ENCODE results near the gene NUFIP1. TPM values are rescaled to one million over a fixed set of nuclear protein-coding genes. Genes with fewer than 3 reads are reported as not detected.
A peak's percentile ranks its signal among the peaks of the same experiment; 100 is the strongest.
"Not testable (repeated sequence)": the region's sequence is repeated elsewhere in the genome, so short reads cannot be mapped to it uniquely, and the experiment has no call there.

Gene NUFIP1
- total and polyA plus RNA-seq, 4 donors, result 1.9 to 4.6 (median 3.5) TPM

GRCh38 chr13:44955406-44955805 lies 33.9 kb downstream of the NUFIP1 start:
- 93% methylated on average over 3 of the region's 3 CpGs for WGBS, 2 donors
- Histone ChIP-seq H3K27ac (ENCODE audit: low read depth in 1 of 2, low read length in 2 of 2) (no peak overlapping the region), H3K36me3 (ENCODE audit: control insufficient read depth in 1 of 2, insufficient read depth in 2 of 2, low read length in 1 of 2) (peaks cover 0 to 2% of the 10 kb centered on the region in 2 donors), H3K4me1 (ENCODE audit: control insufficient read depth in 1 of 2, insufficient read depth in 2 of 2, low read length in 2 of 2) (no peaks in the 10 kb centered on the region), H3K27me3 (ENCODE audit: control insufficient read depth in 1 of 2, insufficient read depth in 2 of 2, low read length in 1 of 2) (no peaks in the 10 kb centered on the region), H3K9me3 (ENCODE audit: control insufficient read depth, low read length) (no peaks in the 10 kb centered on the region), H3K4me3 (ENCODE audit: low read length in 2 of 2) (no peak overlapping the region)
- DNase-seq (no peak), ATAC-seq (ENCODE audit: low FRiP score) (no peak)
- intact Hi-C loops (cut with DNase I), result no loop called here

- intact Hi-C loops (cut with DNase I), result no loop called here
- H3K9me3 ChIP-seq (ENCODE audit: control insufficient read depth, low read length), result no peaks in the 10 kb centered on the region
- no peak overlapping the region for H3K27ac ChIP-seq (ENCODE audit: low read depth in 1 of 2, low read length in 2 of 2)
- WGBS, 2 donors, result 95 to 96% methylated on average over 7 of the region's 7 CpGs
- H3K4me3 ChIP-seq (ENCODE audit: low read length in 2 of 2), result no peak overlapping the region
- H3K27me3 ChIP-seq (ENCODE audit: control insufficient read depth in 1 of 2, insufficient read depth in 2 of 2, low read length in 1 of 2), result no peaks in the 10 kb centered on the region
- peaks cover 0 to 2% of the 10 kb centered on the region in 2 donors for H3K36me3 ChIP-seq (ENCODE audit: control insufficient read depth in 1 of 2, insufficient read depth in 2 of 2, low read length in 1 of 2)
- no peak for ATAC-seq (ENCODE audit: low FRiP score)
- no peaks in the 10 kb centered on the region for H3K4me1 ChIP-seq (ENCODE audit: control insufficient read depth in 1 of 2, insufficient read depth in 2 of 2, low read length in 2 of 2)
- DNase-seq, result no peak
These were observed 35.0 kb downstream of the NUFIP1 start for GRCh38 chr13:44954224-44954623.

- Histone ChIP-seq H3K36me3 (ENCODE audit: control insufficient read depth in 1 of 2, insufficient read depth in 2 of 2, low read length in 1 of 2) (peaks cover 0 to 2% of the 10 kb centered on the region in 2 donors), H3K4me3 (ENCODE audit: low read length in 2 of 2) (no peak overlapping the region), H3K27ac (ENCODE audit: low read depth in 1 of 2, low read length in 2 of 2) (no peak overlapping the region), H3K4me1 (ENCODE audit: control insufficient read depth in 1 of 2, insufficient read depth in 2 of 2, low read length in 2 of 2) (no peaks in the 10 kb centered on the region), H3K9me3 (ENCODE audit: control insufficient read depth, low read length) (no peaks in the 10 kb centered on the region), H3K27me3 (ENCODE audit: control insufficient read depth in 1 of 2, insufficient read depth in 2 of 2, low read length in 1 of 2) (no peaks in the 10 kb centered on the region)
- WGBS, 2 donors, result 83 to 90% methylated on average over 2 of the region's 2 CpGs
- ATAC-seq (ENCODE audit: low FRiP score), result no peak
- DNase-seq, result no peak
- intact Hi-C loops (cut with DNase I), result no loop called here
These were observed 36.6 kb downstream of the NUFIP1 start for GRCh38 chr13:44952671-44953070.

- Histone ChIP-seq H3K4me3 (ENCODE audit: low read length in 2 of 2) (no peak overlapping the region), H3K9me3 (ENCODE audit: control insufficient read depth, low read length) (no peaks in the 10 kb centered on the region), H3K27ac (ENCODE audit: low read depth in 1 of 2, low read length in 2 of 2) (no peak overlapping the region), H3K36me3 (ENCODE audit: control insufficient read depth in 1 of 2, insufficient read depth in 2 of 2, low read length in 1 of 2) (peaks cover 0 to 2% of the 10 kb centered on the region in 2 donors), H3K4me1 (ENCODE audit: control insufficient read depth in 1 of 2, insufficient read depth in 2 of 2, low read length in 2 of 2) (no peaks in the 10 kb centered on the region), H3K27me3 (ENCODE audit: control insufficient read depth in 1 of 2, insufficient read depth in 2 of 2, low read length in 1 of 2) (no peaks in the 10 kb centered on the region)
- no peak for DNase-seq
- intact Hi-C loops (cut with DNase I), result no loop called here
- ATAC-seq (ENCODE audit: low FRiP score), result no peak
These were observed 38.1 kb downstream of the NUFIP1 start for GRCh38 chr13:44951184-44951583.

GRCh38 chr13:44943411-44943810 lies 45.9 kb downstream of the NUFIP1 start:
- H3K27ac ChIP-seq (ENCODE audit: low read depth in 1 of 2, low read length in 2 of 2); H3K36me3 ChIP-seq (ENCODE audit: control insufficient read depth in 1 of 2, insufficient read depth in 2 of 2, low read length in 1 of 2); H3K9me3 ChIP-seq (ENCODE audit: control insufficient read depth, low read length); H3K4me3 ChIP-seq (ENCODE audit: low read length in 2 of 2); H3K4me1 ChIP-seq (ENCODE audit: control insufficient read depth in 1 of 2, insufficient read depth in 2 of 2, low read length in 2 of 2); H3K27me3 ChIP-seq (ENCODE audit: control insufficient read depth in 1 of 2, insufficient read depth in 2 of 2, low read length in 1 of 2); intact Hi-C loops (cut with DNase I); ATAC-seq (ENCODE audit: low FRiP score); DNase-seq: not testable (repeated sequence)
- WGBS, 2 donors, result 8 to 17% methylated on average over 4 of the region's 4 CpGs

GRCh38 chr13:44938854-44939253 lies 50.4 kb downstream of the NUFIP1 start:
- WGBS, 2 donors, result 90 to 92% methylated on average over 2 of the region's 2 CpGs
- intact Hi-C loops (cut with DNase I), result no loop called here

GRCh38 chr13:44936246-44936645 lies 53.0 kb downstream of the NUFIP1 start:
- Histone ChIP-seq H3K4me3 (ENCODE audit: low read length in 2 of 2) (no peak overlapping the region), H3K36me3 (ENCODE audit: control insufficient read depth in 1 of 2, insufficient read depth in 2 of 2, low read length in 1 of 2) (no peaks in the 10 kb centered on the region), H3K27ac (ENCODE audit: low read depth in 1 of 2, low read length in 2 of 2) (no peak overlapping the region), H3K27me3 (ENCODE audit: control insufficient read depth in 1 of 2, insufficient read depth in 2 of 2, low read length in 1 of 2) (no peaks in the 10 kb centered on the region), H3K9me3 (ENCODE audit: control insufficient read depth, low read length) (no peaks in the 10 kb centered on the region), H3K4me1 (ENCODE audit: control insufficient read depth in 1 of 2, insufficient read depth in 2 of 2, low read length in 2 of 2) (peaks cover 0 to 7% of the 10 kb centered on the region in 2 donors)
- intact Hi-C loops (cut with DNase I), result no loop called here
- DNase-seq (no peak), ATAC-seq (ENCODE audit: low FRiP score) (no peak)
- WGBS, 2 donors, result 77 to 88% methylated on average over 1 of the region's 1 CpG

More at GRCh38 chr13:44938854-44939253, 50.4 kb downstream of the NUFIP1 start:
- Histone ChIP-seq H3K27ac (ENCODE audit: low read depth in 1 of 2, low read length in 2 of 2) (no peak overlapping the region), H3K4me3 (ENCODE audit: low read length in 2 of 2) (no peak overlapping the region), H3K36me3 (ENCODE audit: control insufficient read depth in 1 of 2, insufficient read depth in 2 of 2, low read length in 1 of 2) (no peaks in the 10 kb centered on the region), H3K27me3 (ENCODE audit: control insufficient read depth in 1 of 2, insufficient read depth in 2 of 2, low read length in 1 of 2) (no peaks in the 10 kb centered on the region), H3K9me3 (ENCODE audit: control insufficient read depth, low read length) (no peaks in the 10 kb centered on the region), H3K4me1 (ENCODE audit: control insufficient read depth in 1 of 2, insufficient read depth in 2 of 2, low read length in 2 of 2) (no peaks in the 10 kb centered on the region)
- DNase-seq, result no peak
- ATAC-seq (ENCODE audit: low FRiP score), result no peak

GRCh38 chr13:44934724-44935123 lies 54.5 kb downstream of the NUFIP1 start:
- Histone ChIP-seq H3K36me3 (ENCODE audit: control insufficient read depth in 1 of 2, insufficient read depth in 2 of 2, low read length in 1 of 2) (no peaks in the 10 kb centered on the region), H3K9me3 (ENCODE audit: control insufficient read depth, low read length) (no peaks in the 10 kb centered on the region), H3K4me1 (ENCODE audit: control insufficient read depth in 1 of 2, insufficient read depth in 2 of 2, low read length in 2 of 2) (peaks cover 0 to 7% of the 10 kb centered on the region in 2 donors), H3K27me3 (ENCODE audit: control insufficient read depth in 1 of 2, insufficient read depth in 2 of 2, low read length in 1 of 2) (no peaks in the 10 kb centered on the region), H3K27ac (ENCODE audit: low read depth in 1 of 2, low read length in 2 of 2) (no peak overlapping the region), H3K4me3 (ENCODE audit: low read length in 2 of 2) (no peak overlapping the region)
- DNase-seq, result no peak
- intact Hi-C loops (cut with DNase I), result no loop called here
- WGBS, 2 donors, result 4 to 6% methylated on average over 1 of the region's 1 CpG
- ATAC-seq (ENCODE audit: low FRiP score), result no peak

- intact Hi-C loops (cut with DNase I), result no loop called here
- H3K36me3 ChIP-seq (ENCODE audit: control insufficient read depth in 1 of 2, insufficient read depth in 2 of 2, low read length in 1 of 2), result no peaks in the 10 kb centered on the region
- peaks cover 0 to 7% of the 10 kb centered on the region in 2 donors for H3K4me1 ChIP-seq (ENCODE audit: control insufficient read depth in 1 of 2, insufficient read depth in 2 of 2, low read length in 2 of 2)
- 43 to 46% methylated on average over 7 of the region's 7 CpGs for WGBS, 2 donors
- no peaks in the 10 kb centered on the region for H3K9me3 ChIP-seq (ENCODE audit: control insufficient read depth, low read length)
- peak; percentile 78 for ATAC-seq (ENCODE audit: low FRiP score)
- H3K27me3 ChIP-seq (ENCODE audit: control insufficient read depth in 1 of 2, insufficient read depth in 2 of 2, low read length in 1 of 2), result no peaks in the 10 kb centered on the region
- peak in 1 of 2 donors; percentile 62 for DNase-seq
- no peak overlapping the region for H3K4me3 ChIP-seq (ENCODE audit: low read length in 2 of 2)
- H3K27ac ChIP-seq (ENCODE audit: low read depth in 1 of 2, low read length in 2 of 2), result peak overlapping the region; percentile 1 to 92
These were observed 56.4 kb downstream of the NUFIP1 start for GRCh38 chr13:44932850-44933251.
